ENCODE measurements around the gene NDFIP2.

GRCh38 chr13:79435561-79435990 is 45.4 kb upstream of the NDFIP2 start:
- TF ChIP-seq CTCF (IDR thresholded peaks at IDR 0.05; ENCODE audit: insufficient read depth, low read length) (no peak), POLR2AphosphoS5 (IDR thresholded peaks at IDR 0.05; ENCODE audit: low read depth) (no peak), SPI1 (IDR thresholded peaks at IDR 0.05; ENCODE audit: borderline replicate concordance, low read depth) (no peak), REST (IDR thresholded peaks at IDR 0.05; ENCODE audit: insufficient replicate concordance, low read depth) (no peak)

Data from HL-60 (cell line).